GM19239 (cell line): ENCODE data around the gene AGBL1.

ENCODE experiments used
- DNase-seq: peaks from one replicate; pipeline ENCODE4 v3.0.0; 2011; ENCODE audit warnings: low spot score; ENCODE audit not compliant: insufficient read length
- FAIRE-seq: peaks from 2 replicates; lab custom pipeline; 2011; peaks lifted over from hg19 to GRCh38; lab: Jason Lieb, UNC

AGBL1 gene

GRCh38 chr15:86557018-86557550 is 477.4 kb downstream of the AGBL1 start:
- DNase-seq, result no peak
- no peak for FAIRE-seq

GRCh38 chr15:86558252-86558651 is 478.6 kb downstream of the AGBL1 start:
- no peak for FAIRE-seq
- DNase-seq, result no peak

GRCh38 chr15:86558686-86559085 is 479.0 kb downstream of the AGBL1 start:
- FAIRE-seq, result no peak

GRCh38 chr15:86568378-86568777 is 488.7 kb downstream of the AGBL1 start:
- DNase-seq (no peak), FAIRE-seq (no peak)

More at GRCh38 chr15:86558686-86559085, 479.0 kb downstream of the AGBL1 start:
- no peak for DNase-seq

- no peak for FAIRE-seq
Measured at GRCh38 chr15:86570738-86571137, 491.1 kb downstream of the AGBL1 start.

GRCh38 chr15:86571873-86572272 is 492.2 kb downstream of the AGBL1 start:
- DNase-seq (no peak), FAIRE-seq (no peak)

More at GRCh38 chr15:86570738-86571137, 491.1 kb downstream of the AGBL1 start:
- no peak for DNase-seq

- DNase-seq (no peak), FAIRE-seq (no peak)
Measured at GRCh38 chr15:86572368-86572841, 492.7 kb downstream of the AGBL1 start.

GRCh38 chr15:86573476-86573875 is 493.8 kb downstream of the AGBL1 start:
- DNase-seq (no peak), FAIRE-seq (no peak)

GRCh38 chr15:86588413-86588812 is 508.7 kb downstream of the AGBL1 start:
- FAIRE-seq (no peak), DNase-seq (no peak)

- no peak for DNase-seq
- no peak for FAIRE-seq
Measured at GRCh38 chr15:86590461-86590860, 510.8 kb downstream of the AGBL1 start.

GRCh38 chr15:86591158-86591557 is 511.5 kb downstream of the AGBL1 start:
- no peak for FAIRE-seq

GRCh38 chr15:86591994-86592735 is 512.5 kb downstream of the AGBL1 start:
- DNase-seq (no peak), FAIRE-seq (no peak)

More at GRCh38 chr15:86591158-86591557, 511.5 kb downstream of the AGBL1 start:
- DNase-seq, result no peak

GRCh38 chr15:86595741-86596140 is 516.1 kb downstream of the AGBL1 start:
- FAIRE-seq, result no peak
- no peak for DNase-seq

GRCh38 chr15:86603466-86603865 is 523.8 kb downstream of the AGBL1 start:
- DNase-seq (no peak), FAIRE-seq (no peak)

GRCh38 chr15:86608461-86609205 is 529.0 kb downstream of the AGBL1 start:
- FAIRE-seq, result no peak
- no peak for DNase-seq

- FAIRE-seq (no peak), DNase-seq (no peak)
Measured at GRCh38 chr15:86609275-86609674, 529.6 kb downstream of the AGBL1 start.

GRCh38 chr15:86610038-86610437 is 530.4 kb downstream of the AGBL1 start:
- FAIRE-seq (no peak), DNase-seq (no peak)

GRCh38 chr15:86611417-86612040 is 531.9 kb downstream of the AGBL1 start:
- no peak for FAIRE-seq
- no peak for DNase-seq

- FAIRE-seq (no peak), DNase-seq (no peak)
Measured at GRCh38 chr15:86615411-86615810, 535.7 kb downstream of the AGBL1 start.

GRCh38 chr15:86615816-86616215 is 536.1 kb downstream of the AGBL1 start:
- FAIRE-seq (no peak), DNase-seq (no peak)

GRCh38 chr15:86616771-86617170 is 537.1 kb downstream of the AGBL1 start:
- DNase-seq (no peak), FAIRE-seq (no peak)
